ENCODE data around the gene RAB11A. TPM values are rescaled to one million over a fixed set of nuclear protein-coding genes. Genes with fewer than 3 reads are reported as not detected.

RAB11A gene
- total and polyA plus RNA-seq, 2 of the 13 experiments (the other 11 are each of a cell fraction or from before 2014, with no cell fraction given), result 161 to 162 TPM

DNA sequence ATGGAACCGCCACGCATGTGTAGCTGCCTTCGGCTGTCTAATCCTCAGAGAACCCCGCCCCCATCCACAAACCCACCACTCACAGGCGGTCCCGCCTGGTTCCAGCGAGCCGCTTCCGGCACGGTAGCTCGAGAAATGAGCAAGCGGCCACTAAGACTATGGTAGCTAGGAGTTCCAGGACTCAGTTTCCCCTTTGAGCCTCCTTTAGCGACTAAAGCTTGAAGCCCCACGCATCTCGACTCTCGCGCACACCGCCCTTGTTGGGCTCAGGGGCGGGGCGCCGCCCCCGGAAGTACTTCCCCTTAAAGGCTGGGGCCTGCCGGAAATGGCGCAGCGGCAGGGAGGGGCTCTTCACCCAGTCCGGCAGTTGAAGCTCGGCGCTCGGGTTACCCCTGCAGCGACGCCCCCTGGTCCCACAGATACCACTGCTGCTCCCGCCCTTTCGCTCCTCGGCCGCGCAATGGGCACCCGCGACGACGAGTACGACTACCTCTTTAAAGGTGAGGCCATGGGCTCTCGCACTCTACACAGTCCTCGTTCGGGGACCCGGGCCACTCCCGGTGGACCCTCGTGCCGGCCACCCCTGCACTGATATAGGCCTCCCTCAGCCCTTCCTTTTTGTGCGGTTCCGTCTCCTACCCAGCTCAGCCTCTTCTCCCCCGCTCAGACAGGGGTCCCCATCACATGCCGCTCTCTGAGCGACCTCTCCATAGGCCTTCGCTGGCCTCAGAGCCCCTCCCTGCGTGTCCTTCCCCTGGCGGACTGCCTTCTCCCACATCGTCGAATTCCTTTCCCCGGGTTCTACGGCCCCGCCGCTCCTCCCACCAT, at the start of gene RAB11A (continued):
- TF ChIP-seq IKZF5 (CRISPR knock-in tag; IDR thresholded peaks at IDR 0.05) (peak; percentile 84), ZNF724P (CRISPR knock-in tag; IDR thresholded peaks at IDR 0.05; ENCODE audit: borderline replicate concordance) (peak; percentile 79; the same call in 1 of the 2 replicates), HHEX (CRISPR knock-in tag; IDR thresholded peaks at IDR 0.05) (peak; percentile 24; the same call in 1 of the 2 replicates), ZFY (CRISPR knock-in tag; IDR thresholded peaks at IDR 0.05) (peak; percentile 82), RAD21 (CRISPR knock-in tag; IDR thresholded peaks at IDR 0.05) (peak; percentile 29; the same call in 1 of the 2 replicates), RAD51 (IDR thresholded peaks at IDR 0.05; ENCODE audit: borderline replicate concordance) (no peak), NCOA1 (CRISPR knock-in tag; IDR thresholded peaks at IDR 0.05) (0 out of 2 replicates have a peak, but pooled peaks have one; percentile 24), ZNF513 (CRISPR knock-in tag; conservative IDR thresholded peaks at IDR 0.05) (0 out of 2 replicates have a peak, but pooled peaks have one; percentile 71), ZNF747 (CRISPR knock-in tag; IDR thresholded peaks at IDR 0.05; ENCODE audit: borderline replicate concordance) (no peak; the same call in 1 of the 2 replicates), SOX6 (IDR thresholded peaks at IDR 0.05) (no peak), SOX6 (CRISPR knock-in tag; IDR thresholded peaks at IDR 0.05) (peak; percentile 73), HOXA3 (CRISPR knock-in tag; IDR thresholded peaks at IDR 0.05) (peak; percentile 78), POLR2A (IDR thresholded peaks at IDR 0.05; ENCODE audit: insufficient read depth in 1 of 2, low read depth in 2 of 2, low read length in 2 of 2) (peak; percentile 93 to 96), JUNB (CRISPR knock-in tag; IDR thresholded peaks at IDR 0.05; ENCODE audit: borderline replicate concordance) (no peak)
- TF ChIP-seq, protein P1, sequence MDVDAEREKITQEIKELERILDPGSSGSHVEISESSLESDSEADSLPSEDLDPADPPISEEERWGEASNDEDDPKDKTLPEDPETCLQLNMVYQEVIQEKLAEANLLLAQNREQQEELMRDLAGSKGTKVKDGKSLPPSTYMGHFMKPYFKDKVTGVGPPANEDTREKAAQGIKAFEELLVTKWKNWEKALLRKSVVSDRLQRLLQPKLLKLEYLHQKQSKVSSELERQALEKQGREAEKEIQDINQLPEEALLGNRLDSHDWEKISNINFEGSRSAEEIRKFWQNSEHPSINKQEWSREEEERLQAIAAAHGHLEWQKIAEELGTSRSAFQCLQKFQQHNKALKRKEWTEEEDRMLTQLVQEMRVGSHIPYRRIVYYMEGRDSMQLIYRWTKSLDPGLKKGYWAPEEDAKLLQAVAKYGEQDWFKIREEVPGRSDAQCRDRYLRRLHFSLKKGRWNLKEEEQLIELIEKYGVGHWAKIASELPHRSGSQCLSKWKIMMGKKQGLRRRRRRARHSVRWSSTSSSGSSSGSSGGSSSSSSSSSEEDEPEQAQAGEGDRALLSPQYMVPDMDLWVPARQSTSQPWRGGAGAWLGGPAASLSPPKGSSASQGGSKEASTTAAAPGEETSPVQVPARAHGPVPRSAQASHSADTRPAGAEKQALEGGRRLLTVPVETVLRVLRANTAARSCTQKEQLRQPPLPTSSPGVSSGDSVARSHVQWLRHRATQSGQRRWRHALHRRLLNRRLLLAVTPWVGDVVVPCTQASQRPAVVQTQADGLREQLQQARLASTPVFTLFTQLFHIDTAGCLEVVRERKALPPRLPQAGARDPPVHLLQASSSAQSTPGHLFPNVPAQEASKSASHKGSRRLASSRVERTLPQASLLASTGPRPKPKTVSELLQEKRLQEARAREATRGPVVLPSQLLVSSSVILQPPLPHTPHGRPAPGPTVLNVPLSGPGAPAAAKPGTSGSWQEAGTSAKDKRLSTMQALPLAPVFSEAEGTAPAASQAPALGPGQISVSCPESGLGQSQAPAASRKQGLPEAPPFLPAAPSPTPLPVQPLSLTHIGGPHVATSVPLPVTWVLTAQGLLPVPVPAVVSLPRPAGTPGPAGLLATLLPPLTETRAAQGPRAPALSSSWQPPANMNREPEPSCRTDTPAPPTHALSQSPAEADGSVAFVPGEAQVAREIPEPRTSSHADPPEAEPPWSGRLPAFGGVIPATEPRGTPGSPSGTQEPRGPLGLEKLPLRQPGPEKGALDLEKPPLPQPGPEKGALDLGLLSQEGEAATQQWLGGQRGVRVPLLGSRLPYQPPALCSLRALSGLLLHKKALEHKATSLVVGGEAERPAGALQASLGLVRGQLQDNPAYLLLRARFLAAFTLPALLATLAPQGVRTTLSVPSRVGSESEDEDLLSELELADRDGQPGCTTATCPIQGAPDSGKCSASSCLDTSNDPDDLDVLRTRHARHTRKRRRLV (CRISPR knock-in tag; IDR thresholded peaks at IDR 0.05), result peak; percentile 82
- TF ChIP-seq, protein P2, sequence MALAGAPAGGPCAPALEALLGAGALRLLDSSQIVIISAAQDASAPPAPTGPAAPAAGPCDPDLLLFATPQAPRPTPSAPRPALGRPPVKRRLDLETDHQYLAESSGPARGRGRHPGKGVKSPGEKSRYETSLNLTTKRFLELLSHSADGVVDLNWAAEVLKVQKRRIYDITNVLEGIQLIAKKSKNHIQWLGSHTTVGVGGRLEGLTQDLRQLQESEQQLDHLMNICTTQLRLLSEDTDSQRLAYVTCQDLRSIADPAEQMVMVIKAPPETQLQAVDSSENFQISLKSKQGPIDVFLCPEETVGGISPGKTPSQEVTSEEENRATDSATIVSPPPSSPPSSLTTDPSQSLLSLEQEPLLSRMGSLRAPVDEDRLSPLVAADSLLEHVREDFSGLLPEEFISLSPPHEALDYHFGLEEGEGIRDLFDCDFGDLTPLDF (CRISPR knock-in tag; IDR thresholded peaks at IDR 0.05), result no peak; the same call in 1 of the 2 replicates
- TF ChIP-seq, protein P3, sequence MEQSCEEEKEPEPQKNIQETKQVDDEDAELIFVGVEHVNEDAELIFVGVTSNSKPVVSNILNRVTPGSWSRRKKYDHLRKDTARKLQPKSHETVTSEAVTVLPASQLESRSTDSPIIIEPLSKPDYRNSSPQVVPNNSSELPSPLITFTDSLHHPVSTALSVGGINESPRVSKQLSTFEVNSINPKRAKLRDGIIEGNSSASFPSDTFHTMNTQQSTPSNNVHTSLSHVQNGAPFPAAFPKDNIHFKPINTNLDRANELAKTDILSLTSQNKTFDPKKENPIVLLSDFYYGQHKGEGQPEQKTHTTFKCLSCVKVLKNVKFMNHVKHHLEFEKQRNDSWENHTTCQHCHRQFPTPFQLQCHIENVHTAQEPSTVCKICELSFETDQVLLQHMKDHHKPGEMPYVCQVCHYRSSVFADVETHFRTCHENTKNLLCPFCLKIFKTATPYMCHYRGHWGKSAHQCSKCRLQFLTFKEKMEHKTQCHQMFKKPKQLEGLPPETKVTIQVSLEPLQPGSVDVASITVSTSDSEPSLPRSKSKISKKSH (CRISPR knock-in tag; IDR thresholded peaks at IDR 0.05; ENCODE audit: borderline replicate concordance), result peak; percentile 61

Measured in HepG2 (cell line).